ENCODE measurements around the gene ENOX2.
"Not testable (repeated sequence)": the region's sequence is repeated elsewhere in the genome, so short reads cannot be mapped to it uniquely, and the experiment has no call there.

The ENOX2 gene

GRCh38 chrX:130746709-130747342 lies 156.2 kb downstream of the ENOX2 start:
- DNase-seq, result no peak

GRCh38 chrX:130746077-130746476 lies 156.9 kb downstream of the ENOX2 start:
- no peak for DNase-seq

GRCh38 chrX:130741584-130741983 lies 161.4 kb downstream of the ENOX2 start:
- no peak for DNase-seq

GRCh38 chrX:130741151-130741550 lies 161.9 kb downstream of the ENOX2 start:
- no peak for DNase-seq

- DNase-seq, result no peak
Measured at GRCh38 chrX:130738638-130739195, 164.3 kb downstream of the ENOX2 start.

- no peak for DNase-seq
Measured at GRCh38 chrX:130734713-130735112, 168.3 kb downstream of the ENOX2 start.

GRCh38 chrX:130728208-130728607 lies 174.8 kb downstream of the ENOX2 start:
- no peak for DNase-seq

GRCh38 chrX:130726661-130727060 lies 176.3 kb downstream of the ENOX2 start:
- no peak for DNase-seq

GRCh38 chrX:130725519-130725918 lies 177.5 kb downstream of the ENOX2 start:
- DNase-seq, result no peak

- DNase-seq, result no peak
Measured at GRCh38 chrX:130719413-130719812, 183.6 kb downstream of the ENOX2 start.

GRCh38 chrX:130718137-130718536 lies 184.9 kb downstream of the ENOX2 start:
- no peak for DNase-seq

- DNase-seq, result no peak
Measured at GRCh38 chrX:130716781-130717413, 186.1 kb downstream of the ENOX2 start.

- DNase-seq, result no peak
Measured at GRCh38 chrX:130716346-130716745, 186.7 kb downstream of the ENOX2 start.

GRCh38 chrX:130715299-130715698 lies 187.7 kb downstream of the ENOX2 start:
- peak; percentile 9 for DNase-seq

GRCh38 chrX:130714665-130715064 lies 188.3 kb downstream of the ENOX2 start:
- no peak for DNase-seq

- DNase-seq, result no peak
Measured at GRCh38 chrX:130714135-130714534, 188.9 kb downstream of the ENOX2 start.

GRCh38 chrX:130709178-130709577 lies 193.8 kb downstream of the ENOX2 start:
- DNase-seq, result not testable (repeated sequence)

- DNase-seq, result no peak
Measured at GRCh38 chrX:130705591-130705990, 197.4 kb downstream of the ENOX2 start.

GRCh38 chrX:130704053-130705038 lies 198.7 kb downstream of the ENOX2 start:
- DNase-seq, result peak; percentile 3

- no peak for DNase-seq
Measured at GRCh38 chrX:130702867-130703707, 199.9 kb downstream of the ENOX2 start.

GRCh38 chrX:130700629-130701028 lies 202.4 kb downstream of the ENOX2 start:
- no peak for DNase-seq

GRCh38 chrX:130699618-130700017 lies 203.4 kb downstream of the ENOX2 start:
- DNase-seq, result no peak

Data from hematopoietic multipotent progenitor cell treated with erythropoietin and hydrocortisone succinate and interleukin-3 and kit ligand, for 8 days (in vitro differentiated cells).